Measurements from ENCODE around the gene PLD3. TPM values are rescaled to one million over a fixed set of nuclear protein-coding genes. Genes with fewer than 3 reads are reported as not detected.
A peak's percentile ranks its signal among the peaks of the same experiment; 100 is the strongest.

Gene PLD3
- 100 to 1,000 TPM in 1 of 2 donors, 10 to 100 TPM in 1; 82.3 to 138 TPM for total RNA-seq

GRCh38 chr19:40348125-40348913, at the start of gene PLD3, which contains the start of gene C19orf47:
PLD3 (plus strand) TSS chr19:40348695; CDS start chr19:40366484, 17,789 bp downstream.
C19orf47 (minus strand) TSS chr19:40348397; CDS start chr19:40341857, 6,540 bp downstream.
- TF ChIP-seq CTCF (IDR thresholded peaks at IDR 0.05): no peak
- Histone ChIP-seq H3K27me3 (no peaks in the 10 kb centered on the region), H3K36me3 (no peaks in the 10 kb centered on the region), H3K9ac (ENCODE audit: low read depth in 2 of 2, low read length in 2 of 2) (peak within 1 kb of the TSS; percentile 70 to 75), H3K9me3 (no peaks in the 10 kb centered on the region), H3K4me3 (peak within 1 kb of the TSS; percentile 69), H3K27ac (peak within 1 kb of the TSS; percentile 67), H3K4me1 (peaks cover 3% of the 10 kb centered on the region)
- intact Hi-C loops (cut with DNase I): no loop called here
- peak; percentile 98 for DNase-seq

- H3K9me3 ChIP-seq: no peaks in the 10 kb centered on the region
- no peak overlapping the region for H3K4me3 ChIP-seq
- no peaks in the 10 kb centered on the region for H3K4me1 ChIP-seq
- H3K9ac ChIP-seq (ENCODE audit: low read depth in 2 of 2, low read length in 2 of 2): no peak overlapping the region
- no peak for TF ChIP-seq CTCF (IDR thresholded peaks at IDR 0.05)
- DNase-seq: no peak
- intact Hi-C loops (cut with DNase I): loop anchor here (10.0 kb wide), 2 partner anchors 164 to 224 kb away; partner anchors contain the start of genes BLVRB and SPTBN4
- H3K36me3 ChIP-seq: no peaks in the 10 kb centered on the region
- H3K27ac ChIP-seq: no peak overlapping the region
- no peaks in the 10 kb centered on the region for H3K27me3 ChIP-seq
Measured at GRCh38 chr19:40300668-40301067, 47.8 kb upstream of the PLD3 start.

- Histone ChIP-seq H3K9ac (ENCODE audit: low read depth in 2 of 2, low read length in 2 of 2) (no peak overlapping the region), H3K4me3 (no peak overlapping the region), H3K36me3 (no peaks in the 10 kb centered on the region), H3K27ac (no peak overlapping the region), H3K4me1 (no peaks in the 10 kb centered on the region), H3K27me3 (no peaks in the 10 kb centered on the region), H3K9me3 (no peaks in the 10 kb centered on the region)
- no peak for TF ChIP-seq CTCF (IDR thresholded peaks at IDR 0.05)
- DNase-seq: no peak
- intact Hi-C loops (cut with DNase I): loop anchor here (10.0 kb wide), 2 partner anchors 162 to 222 kb away; partner anchors contain the start of genes BLVRB and SPTBN4
Measured at GRCh38 chr19:40302224-40303011, 46.1 kb upstream of the PLD3 start.

- no peak for TF ChIP-seq CTCF (IDR thresholded peaks at IDR 0.05)
- no peak for DNase-seq
- no peak overlapping the region for H3K9ac ChIP-seq (ENCODE audit: low read depth in 2 of 2, low read length in 2 of 2)
Measured at GRCh38 chr19:40303765-40304164, 44.7 kb upstream of the PLD3 start.

GRCh38 chr19:40304306-40304705, 44.2 kb upstream of the PLD3 start:
- Histone ChIP-seq H3K4me3 (no peak overlapping the region), H3K36me3 (no peaks in the 10 kb centered on the region), H3K27me3 (no peaks in the 10 kb centered on the region), H3K4me1 (no peaks in the 10 kb centered on the region), H3K9ac (ENCODE audit: low read depth in 2 of 2, low read length in 2 of 2) (no peak overlapping the region), H3K9me3 (no peaks in the 10 kb centered on the region), H3K27ac (no peak overlapping the region)
- intact Hi-C loops (cut with DNase I): loop anchor here (10.0 kb wide), 2 partner anchors 160 to 220 kb away; partner anchors contain the start of genes BLVRB and SPTBN4
- no peak for TF ChIP-seq CTCF (IDR thresholded peaks at IDR 0.05)
- DNase-seq: no peak

More at GRCh38 chr19:40303765-40304164, 44.7 kb upstream of the PLD3 start:
- no peaks in the 10 kb centered on the region for H3K4me1 ChIP-seq
- no peaks in the 10 kb centered on the region for H3K36me3 ChIP-seq
- no peaks in the 10 kb centered on the region for H3K27me3 ChIP-seq
- no peak overlapping the region for H3K27ac ChIP-seq
- no peaks in the 10 kb centered on the region for H3K9me3 ChIP-seq
- H3K4me3 ChIP-seq: no peak overlapping the region
- intact Hi-C loops (cut with DNase I): loop anchor here (10.0 kb wide), 2 partner anchors 161 to 221 kb away; partner anchors contain the start of genes BLVRB and SPTBN4
